H1 (cell line): ENCODE data around the gene MSH5.

ENCODE experiments used
- CREB1 ChIP-seq: IDR thresholded peaks from 2 replicates; pipeline ENCODE4 v1.6.1; 2012; ENCODE audit warnings: inconsistent platforms
- EP300 ChIP-seq, 2 experiments: IDR thresholded peaks; 1 replicate in 1 of 2; 2 replicates in 1 of 2; pipeline ENCODE4 v1.6.1; 2011 to 2012; ENCODE audit warnings: low read depth in 2 of 2, low read length in 2 of 2, mild to moderate bottlenecking in 2 of 2, borderline replicate concordance in 1 of 2, inconsistent platforms in 1 of 2, moderate library complexity in 1 of 2
- EZH2 ChIP-seq: fragments of 200-600 bp; sonication (generic); IDR thresholded peaks from 2 replicates; pipeline ENCODE4 v1.7.1; 2012; ENCODE audit warnings: low read depth, mild to moderate bottlenecking, moderate library complexity, low read length, inconsistent platforms; ENCODE audit not compliant: severe bottlenecking
- JUN ChIP-seq: IDR thresholded peaks from 2 replicates; pipeline ENCODE4 v1.6.1; 2011; ENCODE audit warnings: low read depth, mild to moderate bottlenecking, improper control_type of control experiment, low read length
- POLR2A ChIP-seq, 2 experiments: IDR thresholded peaks; 1 replicate in 1 of 2; 2 replicates in 1 of 2; pipeline ENCODE4 v1.6.1; 2011; ENCODE audit warnings: low read depth in 2 of 2, low read length in 2 of 2, mild to moderate bottlenecking in 2 of 2; ENCODE audit errors: control extremely low read depth in 1 of 2
- RFX5 ChIP-seq: IDR thresholded peaks from 2 replicates; pipeline ENCODE4 v1.6.1; 2011; ENCODE audit warnings: low read depth, low read length, improper control_type of control experiment, borderline replicate concordance
- SUZ12 ChIP-seq: fragments of 200-600 bp; sonication (generic); IDR thresholded peaks from 2 replicates; pipeline ENCODE4 v1.6.1; 2012; ENCODE audit warnings: mild to moderate bottlenecking, inconsistent platforms, low read length, moderate library complexity, mixed read lengths
- TAF1 ChIP-seq: IDR thresholded peaks from 2 replicates; pipeline ENCODE4 v1.6.1; 2011; ENCODE audit warnings: mild to moderate bottlenecking, low read depth, low read length
- TBP ChIP-seq: IDR thresholded peaks from 2 replicates; pipeline ENCODE4 v1.6.1; 2011; ENCODE audit warnings: low read depth, low read length, improper control_type of control experiment
- YY1 ChIP-seq: IDR thresholded peaks from 2 replicates; pipeline ENCODE4 v1.6.1; 2011; ENCODE audit warnings: low read depth, mild to moderate bottlenecking, low read length
- TF ChIP-seq, protein P1 (sequence below), 3 experiments: IDR thresholded peaks; 1 replicate in 2 of 3; 2 replicates in 1 of 3; pipeline versions ENCODE4 v1.5.1 to v1.6.1; 2011; ENCODE audit warnings: low read length in 3 of 3, mild to moderate bottlenecking in 3 of 3, inconsistent platforms in 2 of 3, low read depth in 1 of 3, moderate library complexity in 1 of 3; ENCODE audit not compliant: insufficient read depth in 1 of 3; ENCODE audit errors: control extremely low read depth in 1 of 3
- TF ChIP-seq, protein P2 (sequence below): IDR thresholded peaks from 2 replicates; pipeline ENCODE4 v1.6.1; 2012; ENCODE audit warnings: inconsistent platforms

DNA sequence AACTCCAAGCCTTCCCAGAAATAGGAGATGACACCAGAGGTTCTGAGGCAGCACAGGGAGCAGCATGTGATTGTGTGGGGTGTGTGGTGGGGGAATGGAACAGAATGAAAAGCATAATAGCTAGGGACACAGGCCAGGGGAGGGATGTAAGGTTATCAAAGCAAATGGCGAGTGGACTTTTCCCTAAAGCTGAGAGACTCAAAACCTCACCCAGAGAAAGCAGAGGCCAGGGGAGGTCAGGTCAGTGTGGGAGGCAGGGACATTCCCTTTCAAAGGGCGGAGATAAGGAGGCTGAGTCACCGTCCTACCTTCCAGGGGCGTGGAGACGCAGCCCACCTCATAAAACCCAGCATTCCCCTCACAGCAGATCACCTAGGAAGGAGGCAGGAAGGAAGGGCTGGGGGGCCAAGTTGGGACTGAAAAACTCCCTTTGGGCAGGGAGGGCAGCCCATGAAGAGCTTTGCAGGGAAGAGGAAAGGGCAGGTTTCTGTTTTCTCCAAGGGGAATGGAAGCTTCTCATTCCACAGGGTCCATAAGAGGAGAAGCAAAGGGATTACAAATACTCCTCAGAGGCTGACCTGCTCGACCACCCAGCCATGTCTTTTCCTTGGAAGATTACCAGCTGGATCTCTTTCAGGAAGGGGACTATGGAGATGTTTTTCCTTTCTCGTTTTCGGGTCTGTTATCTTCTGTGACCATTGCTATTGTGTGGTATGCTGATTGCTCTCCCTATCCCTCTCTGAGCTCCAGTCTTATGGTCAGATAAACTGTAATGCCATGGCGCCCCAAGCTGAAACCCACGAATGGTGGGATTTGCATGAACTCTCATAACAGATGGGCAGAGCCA, 49.4 kb upstream of the MSH5 start:
- TF ChIP-seq TBP = no peak
- TF ChIP-seq, protein P1, sequence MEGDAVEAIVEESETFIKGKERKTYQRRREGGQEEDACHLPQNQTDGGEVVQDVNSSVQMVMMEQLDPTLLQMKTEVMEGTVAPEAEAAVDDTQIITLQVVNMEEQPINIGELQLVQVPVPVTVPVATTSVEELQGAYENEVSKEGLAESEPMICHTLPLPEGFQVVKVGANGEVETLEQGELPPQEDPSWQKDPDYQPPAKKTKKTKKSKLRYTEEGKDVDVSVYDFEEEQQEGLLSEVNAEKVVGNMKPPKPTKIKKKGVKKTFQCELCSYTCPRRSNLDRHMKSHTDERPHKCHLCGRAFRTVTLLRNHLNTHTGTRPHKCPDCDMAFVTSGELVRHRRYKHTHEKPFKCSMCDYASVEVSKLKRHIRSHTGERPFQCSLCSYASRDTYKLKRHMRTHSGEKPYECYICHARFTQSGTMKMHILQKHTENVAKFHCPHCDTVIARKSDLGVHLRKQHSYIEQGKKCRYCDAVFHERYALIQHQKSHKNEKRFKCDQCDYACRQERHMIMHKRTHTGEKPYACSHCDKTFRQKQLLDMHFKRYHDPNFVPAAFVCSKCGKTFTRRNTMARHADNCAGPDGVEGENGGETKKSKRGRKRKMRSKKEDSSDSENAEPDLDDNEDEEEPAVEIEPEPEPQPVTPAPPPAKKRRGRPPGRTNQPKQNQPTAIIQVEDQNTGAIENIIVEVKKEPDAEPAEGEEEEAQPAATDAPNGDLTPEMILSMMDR (IDR thresholded peaks at IDR 0.05; ENCODE audit: control extremely low read depth in 1 of 3, insufficient read depth in 1 of 3, low read depth in 1 of 3, low read length in 3 of 3) = no peak
- no peak for TF ChIP-seq TAF1
- no peak for TF ChIP-seq JUN
- TF ChIP-seq POLR2A (IDR thresholded peaks at IDR 0.05; ENCODE audit: control extremely low read depth in 1 of 2, low read depth in 2 of 2, low read length in 2 of 2) = no peak
- TF ChIP-seq SUZ12 = no peak
- TF ChIP-seq EZH2 = no peak
- TF ChIP-seq YY1 = no peak
- no peak for TF ChIP-seq EP300 (IDR thresholded peaks at IDR 0.05; ENCODE audit: borderline replicate concordance in 1 of 2, low read depth in 2 of 2, low read length in 2 of 2)
- no peak for TF ChIP-seq RFX5
- TF ChIP-seq, protein P2, sequence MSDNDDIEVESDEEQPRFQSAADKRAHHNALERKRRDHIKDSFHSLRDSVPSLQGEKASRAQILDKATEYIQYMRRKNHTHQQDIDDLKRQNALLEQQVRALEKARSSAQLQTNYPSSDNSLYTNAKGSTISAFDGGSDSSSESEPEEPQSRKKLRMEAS = no peak
- TF ChIP-seq CREB1 = no peak
